ENCODE data around the gene A3GALT2.

A3GALT2 gene

GRCh38 chr1:33307494-33307864 is 13.4 kb downstream of the A3GALT2 start:
- no peak overlapping the region for H2AFZ ChIP-seq (ENCODE audit: low read length)
- H3K4me1 ChIP-seq (ENCODE audit: insufficient read depth, low read length, severe bottlenecking) = no peaks in the 10 kb centered on the region
- H3K27me3 ChIP-seq (ENCODE audit: insufficient read depth, low read length) = no peaks in the 10 kb centered on the region; the same call in 1 of the 2 replicates
- TF ChIP-seq EZH2 (IDR thresholded peaks at IDR 0.05; ENCODE audit: borderline replicate concordance, low read length) = no peak
- no peak for TF ChIP-seq CTCF (IDR thresholded peaks at IDR 0.05; ENCODE audit: low read length)
- no peaks in the 10 kb centered on the region for H3K9me2 ChIP-seq (ENCODE audit: low read depth, low read length)
- H3K9ac ChIP-seq (ENCODE audit: low read length) = no peak overlapping the region
- H3K9me3 ChIP-seq (ENCODE audit: low read length) = no peaks in the 10 kb centered on the region
- H4K20me1 ChIP-seq (ENCODE audit: insufficient read depth, low read length) = no peaks in the 10 kb centered on the region
- H3F3A ChIP-seq (ENCODE audit: insufficient read depth, low read length) = no peaks in the 10 kb centered on the region
- no peak overlapping the region for H3K4me2 ChIP-seq (ENCODE audit: low read length)
- no peak overlapping the region for H3K4me3 ChIP-seq (ENCODE audit: low read depth, low read length, poor library complexity, severe bottlenecking)
- H3K27ac ChIP-seq (ENCODE audit: low read depth, low read length, poor library complexity, severe bottlenecking) = no peak overlapping the region
- no peaks in the 10 kb centered on the region for H3K79me2 ChIP-seq (ENCODE audit: insufficient read depth, low read length)
- no peaks in the 10 kb centered on the region for H3K36me3 ChIP-seq (ENCODE audit: insufficient read depth, low read length)

GRCh38 chr1:33306653-33307493 is 14.0 kb downstream of the A3GALT2 start:
- Histone ChIP-seq H2AFZ (ENCODE audit: low read length) (no peak overlapping the region), H4K20me1 (ENCODE audit: insufficient read depth, low read length) (no peaks in the 10 kb centered on the region), H3K27me3 (ENCODE audit: insufficient read depth, low read length) (no peaks in the 10 kb centered on the region; the same call in 1 of the 2 replicates)

GRCh38 chr1:33305816-33306652 is 14.9 kb downstream of the A3GALT2 start:
- no peaks in the 10 kb centered on the region for H4K20me1 ChIP-seq (ENCODE audit: insufficient read depth, low read length)
- no peak for TF ChIP-seq CTCF (IDR thresholded peaks at IDR 0.05; ENCODE audit: low read length)
- no peak for TF ChIP-seq EZH2 (IDR thresholded peaks at IDR 0.05; ENCODE audit: borderline replicate concordance, low read length)
- no peak overlapping the region for H3K27ac ChIP-seq (ENCODE audit: low read depth, low read length, poor library complexity, severe bottlenecking)
- no peaks in the 10 kb centered on the region for H3F3A ChIP-seq (ENCODE audit: insufficient read depth, low read length)
- no peak overlapping the region for H2AFZ ChIP-seq (ENCODE audit: low read length)
- no peak overlapping the region for H3K4me3 ChIP-seq (ENCODE audit: low read depth, low read length, poor library complexity, severe bottlenecking)
- H3K4me2 ChIP-seq (ENCODE audit: low read length) = no peak overlapping the region
- no peaks in the 10 kb centered on the region for H3K9me3 ChIP-seq (ENCODE audit: low read length)
- H3K36me3 ChIP-seq (ENCODE audit: insufficient read depth, low read length) = no peaks in the 10 kb centered on the region
- H3K9me2 ChIP-seq (ENCODE audit: low read depth, low read length) = no peaks in the 10 kb centered on the region
- H3K79me2 ChIP-seq (ENCODE audit: insufficient read depth, low read length) = no peaks in the 10 kb centered on the region
- no peaks in the 10 kb centered on the region for H3K4me1 ChIP-seq (ENCODE audit: insufficient read depth, low read length, severe bottlenecking)
- H3K27me3 ChIP-seq (ENCODE audit: insufficient read depth, low read length) = no peaks in the 10 kb centered on the region; the same call in 1 of the 2 replicates
- no peak overlapping the region for H3K9ac ChIP-seq (ENCODE audit: low read length)

More at GRCh38 chr1:33306653-33307493, 14.0 kb downstream of the A3GALT2 start:
- Histone ChIP-seq H3F3A (ENCODE audit: insufficient read depth, low read length) (no peaks in the 10 kb centered on the region), H3K9me3 (ENCODE audit: low read length) (no peaks in the 10 kb centered on the region), H3K4me1 (ENCODE audit: insufficient read depth, low read length, severe bottlenecking) (no peaks in the 10 kb centered on the region), H3K27ac (ENCODE audit: low read depth, low read length, poor library complexity, severe bottlenecking) (no peak overlapping the region), H3K9ac (ENCODE audit: low read length) (no peak overlapping the region), H3K9me2 (ENCODE audit: low read depth, low read length) (no peaks in the 10 kb centered on the region), H3K79me2 (ENCODE audit: insufficient read depth, low read length) (no peaks in the 10 kb centered on the region), H3K4me3 (ENCODE audit: low read depth, low read length, poor library complexity, severe bottlenecking) (no peak overlapping the region), H3K36me3 (ENCODE audit: insufficient read depth, low read length) (no peaks in the 10 kb centered on the region), H3K4me2 (ENCODE audit: low read length) (no peak overlapping the region)
- TF ChIP-seq CTCF (IDR thresholded peaks at IDR 0.05; ENCODE audit: low read length) (no peak), EZH2 (IDR thresholded peaks at IDR 0.05; ENCODE audit: borderline replicate concordance, low read length) (no peak)

Measured in OCI-LY1 (cell line).